ENCODE results near the gene JARID2. TPM values are rescaled to one million over a fixed set of nuclear protein-coding genes. Genes with fewer than 3 reads are reported as not detected.

JARID2 gene
- total RNA-seq, 1 donor from 2014 or later, result 12.5 TPM

DNA sequence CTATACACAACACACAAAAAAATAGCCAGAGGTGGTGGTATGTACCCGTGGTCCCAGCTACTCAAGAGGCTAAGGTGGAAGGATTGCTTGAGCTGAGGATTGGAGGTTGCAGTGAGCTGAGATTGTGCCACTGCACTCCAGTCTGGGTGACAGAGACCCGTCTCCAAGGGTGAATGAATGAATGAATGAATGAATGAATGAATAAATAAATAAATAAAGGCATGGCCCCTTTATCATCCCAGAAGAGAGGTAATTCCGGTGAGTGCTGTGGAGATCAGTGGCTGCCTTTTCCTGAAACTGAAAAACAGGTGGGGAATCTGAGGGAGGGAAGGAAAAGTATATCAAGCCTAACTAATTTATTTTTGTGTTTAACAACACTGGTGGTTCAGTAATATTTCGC is 90.0 kb downstream of the JARID2 start:
- Mint-ChIP-seq H3K27me3 (ENCODE audit: unreplicated experiment) (no peaks in the 10 kb centered on the region), H3K4me3 (ENCODE audit: unreplicated experiment) (no peak overlapping the region), H3K36me3 (ENCODE audit: unreplicated experiment) (no peaks in the 10 kb centered on the region), H3K27ac (ENCODE audit: unreplicated experiment) (no peak overlapping the region), H3K4me1 (ENCODE audit: unreplicated experiment) (peaks cover 17% of the 10 kb centered on the region), H3K9me3 (ENCODE audit: unreplicated experiment) (no peaks in the 10 kb centered on the region)
- TF ChIP-seq, protein P1, sequence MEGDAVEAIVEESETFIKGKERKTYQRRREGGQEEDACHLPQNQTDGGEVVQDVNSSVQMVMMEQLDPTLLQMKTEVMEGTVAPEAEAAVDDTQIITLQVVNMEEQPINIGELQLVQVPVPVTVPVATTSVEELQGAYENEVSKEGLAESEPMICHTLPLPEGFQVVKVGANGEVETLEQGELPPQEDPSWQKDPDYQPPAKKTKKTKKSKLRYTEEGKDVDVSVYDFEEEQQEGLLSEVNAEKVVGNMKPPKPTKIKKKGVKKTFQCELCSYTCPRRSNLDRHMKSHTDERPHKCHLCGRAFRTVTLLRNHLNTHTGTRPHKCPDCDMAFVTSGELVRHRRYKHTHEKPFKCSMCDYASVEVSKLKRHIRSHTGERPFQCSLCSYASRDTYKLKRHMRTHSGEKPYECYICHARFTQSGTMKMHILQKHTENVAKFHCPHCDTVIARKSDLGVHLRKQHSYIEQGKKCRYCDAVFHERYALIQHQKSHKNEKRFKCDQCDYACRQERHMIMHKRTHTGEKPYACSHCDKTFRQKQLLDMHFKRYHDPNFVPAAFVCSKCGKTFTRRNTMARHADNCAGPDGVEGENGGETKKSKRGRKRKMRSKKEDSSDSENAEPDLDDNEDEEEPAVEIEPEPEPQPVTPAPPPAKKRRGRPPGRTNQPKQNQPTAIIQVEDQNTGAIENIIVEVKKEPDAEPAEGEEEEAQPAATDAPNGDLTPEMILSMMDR (IDR thresholded peaks at IDR 0.05), result no peak
- no peak for DNase-seq (ENCODE audit: extremely low spot score, unreplicated experiment)

DNA sequence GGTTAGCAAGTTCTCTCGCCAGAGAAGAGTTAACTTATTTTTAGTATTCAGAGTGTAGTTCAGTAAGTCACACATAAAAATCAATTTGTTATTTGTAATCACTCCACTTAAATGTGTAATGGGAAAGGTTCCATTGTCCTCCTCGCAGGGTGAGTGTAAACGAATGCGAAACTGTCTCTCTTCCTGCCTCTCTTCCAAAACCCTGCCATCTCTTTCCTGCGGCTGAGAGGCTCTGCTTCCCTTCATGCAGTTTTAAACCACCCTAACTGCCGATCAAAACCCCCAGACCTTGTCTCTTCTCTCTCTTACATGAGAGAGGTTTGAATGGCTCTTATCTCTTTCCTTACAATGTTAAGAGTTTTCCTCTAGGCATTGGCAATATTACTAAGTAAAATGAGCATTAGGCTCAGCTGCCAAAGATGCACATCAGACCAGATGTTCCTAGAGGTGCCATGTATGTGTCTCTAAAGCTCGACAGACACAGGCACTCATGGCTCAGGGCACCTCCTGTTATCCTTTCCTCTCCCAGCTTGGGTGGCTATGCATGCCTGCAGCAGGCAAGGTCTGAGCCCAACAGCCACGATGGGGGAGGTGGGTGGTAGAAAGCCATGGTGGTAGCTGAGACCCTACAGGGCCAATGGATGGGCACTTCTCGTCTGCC is 91.2 kb downstream of the JARID2 start:
- no peaks in the 10 kb centered on the region for H3K36me3 Mint-ChIP-seq (ENCODE audit: unreplicated experiment)
- no peaks in the 10 kb centered on the region for H3K27me3 Mint-ChIP-seq (ENCODE audit: unreplicated experiment)
- no peak overlapping the region for H3K27ac Mint-ChIP-seq (ENCODE audit: unreplicated experiment)
- H3K4me1 Mint-ChIP-seq (ENCODE audit: unreplicated experiment), result peaks cover 21% of the 10 kb centered on the region
- TF ChIP-seq, protein P1 (IDR thresholded peaks at IDR 0.05), result no peak
- no peak for DNase-seq (ENCODE audit: extremely low spot score, unreplicated experiment)
- H3K9me3 Mint-ChIP-seq (ENCODE audit: unreplicated experiment), result no peaks in the 10 kb centered on the region
- no peak overlapping the region for H3K4me3 Mint-ChIP-seq (ENCODE audit: unreplicated experiment)

GRCh38 chr6:15337582-15337981 is 91.7 kb downstream of the JARID2 start:
- no peaks in the 10 kb centered on the region for H3K9me3 Mint-ChIP-seq (ENCODE audit: unreplicated experiment)
- peaks cover 21% of the 10 kb centered on the region for H3K4me1 Mint-ChIP-seq (ENCODE audit: unreplicated experiment)
- H3K27ac Mint-ChIP-seq (ENCODE audit: unreplicated experiment), result no peak overlapping the region
- no peaks in the 10 kb centered on the region for H3K36me3 Mint-ChIP-seq (ENCODE audit: unreplicated experiment)
- H3K4me3 Mint-ChIP-seq (ENCODE audit: unreplicated experiment), result no peak overlapping the region
- H3K27me3 Mint-ChIP-seq (ENCODE audit: unreplicated experiment), result no peaks in the 10 kb centered on the region
- TF ChIP-seq, protein P1 (IDR thresholded peaks at IDR 0.05), result no peak
- no peak for DNase-seq (ENCODE audit: extremely low spot score, unreplicated experiment)

DNA sequence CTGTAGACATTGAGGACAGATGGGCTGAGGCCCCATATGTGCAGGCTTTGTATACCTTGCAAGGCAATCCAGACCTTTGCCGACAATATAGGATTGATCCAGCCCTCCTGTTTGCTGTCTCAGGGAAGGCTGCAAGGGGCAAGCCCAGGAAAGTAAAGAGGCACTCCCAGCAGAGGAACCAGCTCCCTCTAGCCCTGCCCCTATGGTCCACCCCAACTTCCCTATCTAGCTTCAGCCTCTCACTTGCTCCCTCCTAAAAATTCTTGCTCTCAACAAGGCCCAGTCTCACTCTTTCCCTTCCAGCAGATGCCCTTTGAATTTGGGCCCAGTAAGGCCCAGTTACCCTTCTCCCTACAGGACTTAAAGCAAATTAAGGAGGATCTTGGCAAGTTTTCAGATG is 92.6 kb downstream of the JARID2 start:
- DNase-seq (ENCODE audit: extremely low spot score, unreplicated experiment), result no peak
- H3K4me1 Mint-ChIP-seq (ENCODE audit: unreplicated experiment), result peaks cover 23% of the 10 kb centered on the region
- H3K4me3 Mint-ChIP-seq (ENCODE audit: unreplicated experiment), result no peak overlapping the region
- H3K9me3 Mint-ChIP-seq (ENCODE audit: unreplicated experiment), result no peaks in the 10 kb centered on the region
- no peaks in the 10 kb centered on the region for H3K36me3 Mint-ChIP-seq (ENCODE audit: unreplicated experiment)
- TF ChIP-seq, protein P1 (IDR thresholded peaks at IDR 0.05), result no peak
- no peak overlapping the region for H3K27ac Mint-ChIP-seq (ENCODE audit: unreplicated experiment)
- no peaks in the 10 kb centered on the region for H3K27me3 Mint-ChIP-seq (ENCODE audit: unreplicated experiment)

GRCh38 chr6:15339081-15339480 is 93.2 kb downstream of the JARID2 start:
- Mint-ChIP-seq H3K27me3 (ENCODE audit: unreplicated experiment) (no peaks in the 10 kb centered on the region), H3K4me3 (ENCODE audit: unreplicated experiment) (no peak overlapping the region), H3K4me1 (ENCODE audit: unreplicated experiment) (peaks cover 29% of the 10 kb centered on the region), H3K9me3 (ENCODE audit: unreplicated experiment) (no peaks in the 10 kb centered on the region), H3K27ac (ENCODE audit: unreplicated experiment) (no peak overlapping the region), H3K36me3 (ENCODE audit: unreplicated experiment) (no peaks in the 10 kb centered on the region)
- DNase-seq (ENCODE audit: extremely low spot score, unreplicated experiment), result no peak
- TF ChIP-seq, protein P1 (IDR thresholded peaks at IDR 0.05), result no peak

Data from osteocyte (in vitro differentiated cells).